Mesenchymal stem cell (in vitro differentiated cells and primary cell): ENCODE measurements around the gene MAPK1IP1L.
A peak's percentile ranks its signal among the peaks of the same experiment; 100 is the strongest.

Experiments
- DNase-seq: peaks from one replicate; pipeline ENCODE4 v3.0.0-alpha.2; 2013
- H2AFZ ChIP-seq: one replicate; pipeline ENCODE4 v1.6.1; 2013; ENCODE audit warnings: low read depth, mild to moderate bottlenecking, control low read depth, inconsistent platforms, low read length, moderate library complexity
- H2AK5ac ChIP-seq: 2 replicates; pipeline ENCODE4 v1.6.1; 2013; ENCODE audit warnings: low read length, moderate library complexity, mild to moderate bottlenecking, inconsistent platforms; ENCODE audit not compliant: severe bottlenecking
- H2BK120ac ChIP-seq: one replicate; pipeline ENCODE4 v1.6.1; 2013; ENCODE audit warnings: low read depth, mild to moderate bottlenecking, inconsistent platforms, low read length, moderate library complexity
- H2BK12ac ChIP-seq, 2 experiments: one replicate each; pipeline ENCODE4 v1.6.1; 2013; ENCODE audit warnings: inconsistent platforms in 2 of 2, low read length in 2 of 2, mild to moderate bottlenecking in 2 of 2, moderate library complexity in 2 of 2, control low read depth in 1 of 2
- H2BK15ac ChIP-seq: one replicate; pipeline ENCODE4 v1.6.1; 2013; ENCODE audit warnings: mild to moderate bottlenecking, low read depth, inconsistent platforms; ENCODE audit not compliant: poor library complexity, severe bottlenecking
- H2BK5ac ChIP-seq: 2 replicates; pipeline ENCODE4 v1.6.1; 2013; ENCODE audit warnings: low read depth, mild to moderate bottlenecking, low read length, control low read depth, inconsistent platforms; ENCODE audit not compliant: poor library complexity, severe bottlenecking
- H3K14ac ChIP-seq, 2 experiments: one replicate each; pipeline ENCODE4 v1.6.1; 2013; ENCODE audit warnings: inconsistent platforms in 2 of 2, low read length in 2 of 2, control low read depth in 1 of 2, mild to moderate bottlenecking in 1 of 2, moderate library complexity in 1 of 2
- H3K18ac ChIP-seq, 2 experiments: one replicate each; pipeline ENCODE4 v1.6.1; 2013; ENCODE audit warnings: inconsistent platforms in 2 of 2, low read length in 2 of 2, control low read depth in 1 of 2, low read depth in 1 of 2, mild to moderate bottlenecking in 1 of 2
- H3K23ac ChIP-seq, 2 experiments: one replicate each; pipeline ENCODE4 v1.6.1; 2013; ENCODE audit warnings: inconsistent platforms in 2 of 2, low read length in 2 of 2, mild to moderate bottlenecking in 2 of 2, moderate library complexity in 2 of 2, control low read depth in 1 of 2
- H3K27ac ChIP-seq: 2 replicates; pipeline ENCODE4 v1.5.1; 2013; ENCODE audit warnings: mild to moderate bottlenecking, moderate library complexity, low read length, control low read depth, inconsistent platforms; ENCODE audit not compliant: poor library complexity, severe bottlenecking
- H3K27me3 ChIP-seq, 2 experiments: 2 replicates each; pipeline versions ENCODE4 v1.6.1 to v1.7.0; 2013; ENCODE audit warnings: low read length in 2 of 2, mild to moderate bottlenecking in 2 of 2, moderate library complexity in 2 of 2, control low read depth in 1 of 2, inconsistent platforms in 1 of 2; ENCODE audit not compliant: control insufficient read depth in 1 of 2, insufficient read depth in 1 of 2
- H3K36me3 ChIP-seq, 2 experiments: 2 replicates each; pipeline versions ENCODE4 v1.6.1 to v1.7.0; 2013; ENCODE audit warnings: low read length in 2 of 2, control low read depth in 1 of 2, inconsistent platforms in 1 of 2, low read depth in 1 of 2, mild to moderate bottlenecking in 1 of 2; ENCODE audit not compliant: insufficient read depth in 2 of 2, control insufficient read depth in 1 of 2
- H3K4ac ChIP-seq, 2 experiments: one replicate each; pipeline ENCODE4 v1.6.1; 2013; ENCODE audit warnings: inconsistent platforms in 2 of 2, low read length in 2 of 2, mild to moderate bottlenecking in 2 of 2, moderate library complexity in 2 of 2, control low read depth in 1 of 2, low read depth in 1 of 2
- H3K4me1 ChIP-seq: 2 replicates; pipeline ENCODE4 v1.6.1; 2013; ENCODE audit warnings: low read depth, low read length, control low read depth; ENCODE audit not compliant: control insufficient read depth, insufficient read depth
- H3K4me2 ChIP-seq: 2 replicates; pipeline ENCODE4 v1.6.1; 2013; ENCODE audit warnings: low read length, mild to moderate bottlenecking, inconsistent platforms; ENCODE audit not compliant: poor library complexity, severe bottlenecking
- H3K4me3 ChIP-seq, 2 experiments: 2 replicates each; pipeline versions ENCODE4 v1.5.1 to v1.7.0; 2013; ENCODE audit warnings: low read length in 2 of 2, mild to moderate bottlenecking in 2 of 2, control low read depth in 1 of 2, low read depth in 1 of 2; ENCODE audit not compliant: insufficient read depth in 1 of 2
- H3K79me1 ChIP-seq: replicated peaks from 2 replicates; pipeline ENCODE4 v1.6.1; 2013; ENCODE audit warnings: mild to moderate bottlenecking, control low read depth, low read length, inconsistent platforms; ENCODE audit not compliant: poor library complexity, severe bottlenecking
- H3K9ac ChIP-seq: 2 replicates; pipeline ENCODE4 v1.7.0; 2013; ENCODE audit warnings: mild to moderate bottlenecking, low read length, moderate library complexity
- H3K9me3 ChIP-seq: 2 replicates; pipeline ENCODE4 v1.7.0; 2013; ENCODE audit warnings: mild to moderate bottlenecking, low read length; ENCODE audit not compliant: control insufficient read depth
- H4K8ac ChIP-seq: one replicate; pipeline ENCODE4 v1.6.1; 2013; ENCODE audit warnings: inconsistent platforms, mild to moderate bottlenecking, low read length, moderate library complexity
- H4K91ac ChIP-seq: one replicate; pipeline ENCODE4 v1.6.1; 2013; ENCODE audit warnings: mild to moderate bottlenecking, low read length, inconsistent platforms
- whole genome bisulfite sequencing: methylation state at CpG from one replicate; pipeline ENCODE4 v1.1.7; 2013; ENCODE audit warnings: mixed read lengths; 5-methylcytosine and 5-hydroxymethylcytosine counted together

MAPK1IP1L gene

GRCh38 chr14:55085060-55085660, 33.7 kb downstream of the MAPK1IP1L start:
- DNase-seq, result no peak
- H3K36me3 ChIP-seq, result no peaks in the 10 kb centered on the region
- H3K14ac ChIP-seq, result no peak overlapping the region
- H3K18ac ChIP-seq, result no peak overlapping the region
- no peaks in the 10 kb centered on the region for H3K9me3 ChIP-seq
- no peak overlapping the region for H2BK120ac ChIP-seq
- no peak overlapping the region for H3K23ac ChIP-seq
- no peak overlapping the region for H2BK12ac ChIP-seq
- no peak overlapping the region for H3K4me3 ChIP-seq
- H2BK15ac ChIP-seq, result no peak overlapping the region
- H3K4me2 ChIP-seq, result no peak overlapping the region
- no peak overlapping the region for H2AFZ ChIP-seq
- no peaks in the 10 kb centered on the region for H3K27me3 ChIP-seq
- no peak overlapping the region for H4K8ac ChIP-seq
- no peak overlapping the region for H2AK5ac ChIP-seq
- no peak overlapping the region for H3K9ac ChIP-seq
- no peak overlapping the region for H3K4ac ChIP-seq
- no peak overlapping the region for H2BK5ac ChIP-seq
- WGBS, result 84% methylated on average over 3 of the region's 4 CpGs
- H3K27ac ChIP-seq, result no peak overlapping the region
- H3K4me1 ChIP-seq, result no peaks in the 10 kb centered on the region
- no peaks in the 10 kb centered on the region for H3K79me1 ChIP-seq
- H4K91ac ChIP-seq, result no peak overlapping the region

GRCh38 chr14:55086938-55087337, 35.5 kb downstream of the MAPK1IP1L start:
- H3K4ac ChIP-seq, result no peak overlapping the region
- no peak overlapping the region for H3K23ac ChIP-seq
- H3K9ac ChIP-seq, result no peak overlapping the region
- no peaks in the 10 kb centered on the region for H3K79me1 ChIP-seq
- H2BK12ac ChIP-seq, result no peak overlapping the region
- no peaks in the 10 kb centered on the region for H3K36me3 ChIP-seq
- no peak overlapping the region for H4K91ac ChIP-seq
- no peaks in the 10 kb centered on the region for H3K9me3 ChIP-seq
- 97% methylated on average over 7 of the region's 9 CpGs for WGBS
- H2BK5ac ChIP-seq, result no peak overlapping the region
- H3K27ac ChIP-seq, result no peak overlapping the region
- no peak overlapping the region for H3K4me3 ChIP-seq
- H3K4me2 ChIP-seq, result no peak overlapping the region
- no peak overlapping the region for H2AK5ac ChIP-seq
- no peak overlapping the region for H2AFZ ChIP-seq
- H2BK120ac ChIP-seq, result no peak overlapping the region
- H3K4me1 ChIP-seq, result no peaks in the 10 kb centered on the region
- no peak overlapping the region for H2BK15ac ChIP-seq
- H4K8ac ChIP-seq, result no peak overlapping the region
- H3K18ac ChIP-seq, result no peak overlapping the region
- DNase-seq, result no peak
- H3K27me3 ChIP-seq, result no peaks in the 10 kb centered on the region
- H3K14ac ChIP-seq, result no peak overlapping the region

GRCh38 chr14:55088356-55088755, 36.9 kb downstream of the MAPK1IP1L start:
- H3K36me3 ChIP-seq, result no peaks in the 10 kb centered on the region
- no peak for DNase-seq
- no peak overlapping the region for H4K91ac ChIP-seq
- H3K4ac ChIP-seq, result no peak overlapping the region
- H3K14ac ChIP-seq, result no peak overlapping the region
- no peaks in the 10 kb centered on the region for H3K79me1 ChIP-seq
- H3K9ac ChIP-seq, result peak overlapping the region; percentile 33
- no peaks in the 10 kb centered on the region for H3K27me3 ChIP-seq
- no peak overlapping the region for H3K27ac ChIP-seq
- no peak overlapping the region for H2BK120ac ChIP-seq
- no peak overlapping the region for H2AFZ ChIP-seq
- H3K9me3 ChIP-seq, result no peaks in the 10 kb centered on the region
- no peak overlapping the region for H3K4me2 ChIP-seq
- no peak overlapping the region for H2BK12ac ChIP-seq
- no peaks in the 10 kb centered on the region for H3K4me1 ChIP-seq
- no peak overlapping the region for H3K18ac ChIP-seq
- H4K8ac ChIP-seq, result no peak overlapping the region
- no peak overlapping the region for H3K4me3 ChIP-seq
- no peak overlapping the region for H2AK5ac ChIP-seq
- H2BK5ac ChIP-seq, result no peak overlapping the region
- no peak overlapping the region for H3K23ac ChIP-seq
- no peak overlapping the region for H2BK15ac ChIP-seq

- Histone ChIP-seq H2BK12ac (no peak overlapping the region), H3K9ac (peak overlapping the region; percentile 48), H3K23ac (no peak overlapping the region), H4K8ac (no peak overlapping the region), H3K4me3 (peak overlapping the region in 1 of 2 experiments; percentile 37), H3K36me3 (no peaks in the 10 kb centered on the region), H3K4me2 (no peak overlapping the region), H2BK15ac (no peak overlapping the region), H4K91ac (no peak overlapping the region), H3K27me3 (no peaks in the 10 kb centered on the region), H3K4ac (no peak overlapping the region), H2BK5ac (no peak overlapping the region), H3K14ac (no peak overlapping the region), H3K4me1 (no peaks in the 10 kb centered on the region), H2AFZ (no peak overlapping the region), H3K9me3 (no peaks in the 10 kb centered on the region), H3K79me1 (no peaks in the 10 kb centered on the region), H3K18ac (no peak overlapping the region), H3K27ac (no peak overlapping the region), H2AK5ac (no peak overlapping the region), H2BK120ac (no peak overlapping the region)
- no peak for DNase-seq
- 89% methylated on average over 4 of the region's 4 CpGs for WGBS
Observed at GRCh38 chr14:55092341-55092740, 40.9 kb downstream of the MAPK1IP1L start.
